ENCODE measurements around the gene ATG4B. TPM values are rescaled to one million over a fixed set of nuclear protein-coding genes. Genes with fewer than 3 reads are reported as not detected.

The ATG4B gene
- total RNA-seq, 1 donor from 2014 or later = 83.2 TPM

- Histone ChIP-seq H3K27me3 (ENCODE audit: insufficient read depth, low read length) (no peaks in the 10 kb centered on the region), H3K9me3 (ENCODE audit: insufficient read depth, low read depth, low read length) (no peaks in the 10 kb centered on the region), H3K4me1 (ENCODE audit: insufficient read depth, low read length) (no peaks in the 10 kb centered on the region), H3K4me3 (ENCODE audit: insufficient read depth, low read depth, low read length) (no peak overlapping the region), H3K79me2 (ENCODE audit: insufficient read depth, low read length) (peaks cover 97% of the 10 kb centered on the region), H4K20me1 (ENCODE audit: insufficient read depth, low read length) (peaks cover 89% of the 10 kb centered on the region), H3K9ac (ENCODE audit: low read length) (no peak overlapping the region), H3K4me2 (ENCODE audit: low read length) (no peak overlapping the region), H2AFZ (ENCODE audit: low read depth, low read length) (no peak overlapping the region), H3K27ac (ENCODE audit: low read depth, low read length) (no peak overlapping the region), H3K36me3 (ENCODE audit: insufficient read depth, low read length) (no peaks in the 10 kb centered on the region)
- peaks cover 18% of the 10 kb centered on the region for H3K36me3 Mint-ChIP-seq (ENCODE audit: low read depth, unreplicated experiment)
- no peaks in the 10 kb centered on the region for H3K27me3 Mint-ChIP-seq (ENCODE audit: low read depth, unreplicated experiment)
- peaks cover 24% of the 10 kb centered on the region for H3K4me1 Mint-ChIP-seq (ENCODE audit: low read depth, unreplicated experiment)
- H3K9me3 Mint-ChIP-seq (ENCODE audit: unreplicated experiment) = no peaks in the 10 kb centered on the region
- TF ChIP-seq CTCF (IDR thresholded peaks at IDR 0.05; ENCODE audit: insufficient read depth, low read depth, low read length) = no peak
- TF ChIP-seq EZH2 (IDR thresholded peaks at IDR 0.05; ENCODE audit: insufficient read depth, low read length) = no peak
- H3K4me3 Mint-ChIP-seq (ENCODE audit: unreplicated experiment) = no peak overlapping the region
- H3K27ac Mint-ChIP-seq (ENCODE audit: unreplicated experiment) = no peak overlapping the region
- FAIRE-seq (no peak), DNase-seq (ENCODE audit: low read depth) (no peak)
Observed at GRCh38 chr2:241645056-241645914, 7.8 kb downstream of the ATG4B start.

GRCh38 chr2:241645915-241646645 lies 8.6 kb downstream of the ATG4B start:
- Histone ChIP-seq H3K9ac (ENCODE audit: low read length) (no peak overlapping the region), H3K27me3 (ENCODE audit: insufficient read depth, low read length) (no peaks in the 10 kb centered on the region), H3K27ac (ENCODE audit: low read depth, low read length) (no peak overlapping the region), H3K4me1 (ENCODE audit: insufficient read depth, low read length) (no peaks in the 10 kb centered on the region), H3K4me3 (ENCODE audit: insufficient read depth, low read depth, low read length) (no peak overlapping the region), H3K4me2 (ENCODE audit: low read length) (no peak overlapping the region), H3K9me3 (ENCODE audit: insufficient read depth, low read depth, low read length) (no peaks in the 10 kb centered on the region), H2AFZ (ENCODE audit: low read depth, low read length) (no peak overlapping the region), H3K36me3 (ENCODE audit: insufficient read depth, low read length) (peaks cover under 1% of the 10 kb centered on the region), H4K20me1 (ENCODE audit: insufficient read depth, low read length) (peaks cover 89% of the 10 kb centered on the region), H3K79me2 (ENCODE audit: insufficient read depth, low read length) (peaks cover 97% of the 10 kb centered on the region)
- Mint-ChIP-seq H3K36me3 (ENCODE audit: low read depth, unreplicated experiment) (peaks cover 14% of the 10 kb centered on the region), H3K9me3 (ENCODE audit: unreplicated experiment) (no peaks in the 10 kb centered on the region), H3K27me3 (ENCODE audit: low read depth, unreplicated experiment) (no peaks in the 10 kb centered on the region), H3K4me3 (ENCODE audit: unreplicated experiment) (no peak overlapping the region), H3K4me1 (ENCODE audit: low read depth, unreplicated experiment) (peaks cover 21% of the 10 kb centered on the region), H3K27ac (ENCODE audit: unreplicated experiment) (no peak overlapping the region)
- TF ChIP-seq EZH2 (IDR thresholded peaks at IDR 0.05; ENCODE audit: insufficient read depth, low read length) (no peak), CTCF (IDR thresholded peaks at IDR 0.05; ENCODE audit: insufficient read depth, low read depth, low read length) (no peak)
- FAIRE-seq (no peak), DNase-seq (ENCODE audit: low read depth) (no peak)
